Tibial nerve (tissue), 3 donors: ENCODE data around the gene P3H3.

Source experiments
- POLR2A ChIP-seq, 2 donors: fragments of 450-650 bp; IDR thresholded peaks; one replicate each; pipeline ENCODE4 v1.6.1; 2017; ENCODE audit warnings: antibody characterized with exemption in 2 of 2, mild to moderate bottlenecking in 2 of 2, moderate library complexity in 2 of 2
- TF ChIP-seq, protein P1 (sequence below), 5 experiments: fragments of 200-600 bp in 3 of 5; fragments of 450-650 bp in 2 of 5; sonication (generic) in 3 of 5; IDR thresholded peaks; one replicate each; pipeline ENCODE4 v1.5.1; 2016 to 2019; ENCODE audit warnings: antibody characterized with exemption in 5 of 5, mild to moderate bottlenecking in 3 of 5, moderate library complexity in 2 of 5

DNA sequence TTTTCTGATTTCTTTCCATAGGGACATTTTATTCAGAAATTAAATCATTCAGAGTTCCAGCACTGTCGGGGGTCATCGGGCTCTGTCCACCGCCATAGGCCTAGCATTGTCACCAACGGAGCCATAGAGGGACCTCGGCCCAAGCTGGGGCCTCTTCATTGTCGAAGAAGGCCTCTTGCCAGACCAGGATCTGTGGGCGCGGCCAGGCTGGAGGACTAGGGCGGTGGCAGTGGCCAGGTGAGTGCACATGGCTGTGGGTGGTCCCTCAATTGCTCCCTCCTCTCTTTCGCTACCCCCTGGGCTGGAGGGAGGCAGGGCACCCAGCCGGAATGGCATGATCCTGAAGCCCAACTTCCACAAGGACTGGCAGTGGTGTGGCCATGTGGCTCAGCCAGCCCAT is 55.5 kb downstream of the P3H3 start:
- TF ChIP-seq, protein P1, sequence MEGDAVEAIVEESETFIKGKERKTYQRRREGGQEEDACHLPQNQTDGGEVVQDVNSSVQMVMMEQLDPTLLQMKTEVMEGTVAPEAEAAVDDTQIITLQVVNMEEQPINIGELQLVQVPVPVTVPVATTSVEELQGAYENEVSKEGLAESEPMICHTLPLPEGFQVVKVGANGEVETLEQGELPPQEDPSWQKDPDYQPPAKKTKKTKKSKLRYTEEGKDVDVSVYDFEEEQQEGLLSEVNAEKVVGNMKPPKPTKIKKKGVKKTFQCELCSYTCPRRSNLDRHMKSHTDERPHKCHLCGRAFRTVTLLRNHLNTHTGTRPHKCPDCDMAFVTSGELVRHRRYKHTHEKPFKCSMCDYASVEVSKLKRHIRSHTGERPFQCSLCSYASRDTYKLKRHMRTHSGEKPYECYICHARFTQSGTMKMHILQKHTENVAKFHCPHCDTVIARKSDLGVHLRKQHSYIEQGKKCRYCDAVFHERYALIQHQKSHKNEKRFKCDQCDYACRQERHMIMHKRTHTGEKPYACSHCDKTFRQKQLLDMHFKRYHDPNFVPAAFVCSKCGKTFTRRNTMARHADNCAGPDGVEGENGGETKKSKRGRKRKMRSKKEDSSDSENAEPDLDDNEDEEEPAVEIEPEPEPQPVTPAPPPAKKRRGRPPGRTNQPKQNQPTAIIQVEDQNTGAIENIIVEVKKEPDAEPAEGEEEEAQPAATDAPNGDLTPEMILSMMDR (IDR thresholded peaks at IDR 0.05): no peak
- TF ChIP-seq POLR2A (IDR thresholded peaks at IDR 0.05): no peak
